GM21381 (cell line): ENCODE measurements around the gene TRPV2.
"Not testable (repeated sequence)": the region's sequence is repeated elsewhere in the genome, so short reads cannot be mapped to it uniquely, and the experiment has no call there.

Source experiments
- ATAC-seq: cut with Tn5 transposase; IDR thresholded peaks from one replicate; pipeline ENCODE4 v1.9.1; 2021; ENCODE audit warnings: mild to moderate bottlenecking, moderate library complexity; ENCODE audit not compliant: unreplicated experiment

Gene TRPV2

DNA sequence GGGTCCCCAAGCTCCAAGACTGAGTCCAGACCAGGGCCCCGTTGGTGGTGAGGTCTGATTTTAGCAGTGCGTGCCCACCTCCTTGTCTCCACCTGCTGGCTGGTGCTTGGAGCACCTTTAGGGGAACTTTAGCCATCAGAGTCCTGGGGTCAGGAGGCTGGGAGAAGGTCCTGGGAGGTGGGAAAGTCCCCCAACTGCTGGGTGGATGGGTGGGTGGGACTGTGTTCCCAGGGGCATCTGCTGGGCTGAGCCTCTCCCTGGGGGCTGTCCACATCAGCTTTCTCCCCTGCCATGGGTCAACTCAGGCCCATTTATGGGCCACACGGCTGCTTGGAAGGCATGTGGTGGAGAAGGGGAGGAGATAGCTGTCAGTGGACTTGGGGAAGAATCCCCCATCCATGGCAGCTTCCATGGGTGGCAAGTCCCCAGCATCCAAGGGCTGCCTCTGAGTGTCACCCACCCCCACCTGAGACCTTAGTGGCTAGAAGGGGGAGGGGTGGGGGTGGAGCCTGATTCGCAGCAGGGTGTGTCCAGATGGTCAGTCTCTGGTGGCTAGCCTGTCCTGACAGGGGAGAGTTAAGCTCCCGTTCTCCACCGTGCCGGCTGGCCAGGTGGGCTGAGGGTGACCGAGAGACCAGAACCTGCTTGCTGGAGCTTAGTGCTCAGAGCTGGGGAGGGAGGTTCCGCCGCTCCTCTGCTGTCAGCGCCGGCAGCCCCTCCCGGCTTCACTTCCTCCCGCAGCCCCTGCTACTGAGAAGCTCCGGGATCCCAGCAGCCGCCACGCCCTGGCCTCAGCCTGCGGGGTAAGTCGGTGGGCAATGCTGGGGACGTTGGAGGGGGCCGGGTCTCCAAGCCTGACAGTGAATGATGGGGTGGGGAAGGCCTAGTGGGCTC, at the start of gene TRPV2:
TSS of gene TRPV2 (plus strand) at position 541 of the 894 bp plus-strand sequence. CDS start 2,098 bp downstream, outside the sequence.
- ATAC-seq, result peak; percentile 44

DNA sequence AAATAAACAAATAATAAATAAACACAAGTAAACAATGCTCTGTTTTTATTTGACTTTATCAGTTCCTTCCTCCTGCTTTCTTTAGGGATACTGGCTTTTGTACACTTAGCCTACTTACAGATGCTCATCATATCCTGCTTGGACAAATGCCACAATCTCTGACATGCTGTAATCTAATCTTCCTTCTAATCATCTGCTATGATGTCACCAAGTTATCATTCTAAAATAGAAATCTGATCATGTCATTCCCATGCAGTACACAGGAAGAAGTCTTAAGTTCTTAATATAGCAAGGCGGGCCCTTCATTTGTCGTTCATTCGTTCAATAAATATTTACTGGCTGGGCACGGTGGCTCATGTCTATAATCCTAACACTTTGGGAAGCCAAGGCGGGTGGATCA, 43.6 kb upstream of the TRPV2 start:
- no peak for ATAC-seq

- no peak for ATAC-seq
Observed at GRCh38 chr17:16374146-16374938, 41.0 kb upstream of the TRPV2 start.

DNA sequence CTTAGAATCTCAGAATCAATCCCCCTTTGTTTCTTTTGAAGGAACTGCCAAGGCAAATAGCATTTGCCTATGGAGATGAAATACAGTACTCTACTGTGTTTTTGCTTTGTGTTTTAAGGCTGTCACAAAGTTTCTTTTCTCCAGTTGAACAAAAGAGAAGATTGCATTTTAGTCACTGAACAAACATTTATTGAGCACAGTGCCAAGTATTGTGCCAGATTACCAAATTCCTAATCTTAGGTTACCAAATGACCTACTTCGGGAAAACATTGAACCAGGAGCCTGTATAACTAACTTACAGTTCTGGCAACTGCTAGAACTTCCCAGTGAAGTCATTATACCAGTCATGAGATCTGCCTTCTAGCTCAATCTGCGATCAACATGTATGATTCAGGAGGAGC, 37.4 kb upstream of the TRPV2 start:
- no peak for ATAC-seq

- no peak for ATAC-seq
Observed at GRCh38 chr17:16378636-16379282, 36.6 kb upstream of the TRPV2 start.

- ATAC-seq, result no peak
Observed at GRCh38 chr17:16379654-16380053, 35.7 kb upstream of the TRPV2 start.

DNA sequence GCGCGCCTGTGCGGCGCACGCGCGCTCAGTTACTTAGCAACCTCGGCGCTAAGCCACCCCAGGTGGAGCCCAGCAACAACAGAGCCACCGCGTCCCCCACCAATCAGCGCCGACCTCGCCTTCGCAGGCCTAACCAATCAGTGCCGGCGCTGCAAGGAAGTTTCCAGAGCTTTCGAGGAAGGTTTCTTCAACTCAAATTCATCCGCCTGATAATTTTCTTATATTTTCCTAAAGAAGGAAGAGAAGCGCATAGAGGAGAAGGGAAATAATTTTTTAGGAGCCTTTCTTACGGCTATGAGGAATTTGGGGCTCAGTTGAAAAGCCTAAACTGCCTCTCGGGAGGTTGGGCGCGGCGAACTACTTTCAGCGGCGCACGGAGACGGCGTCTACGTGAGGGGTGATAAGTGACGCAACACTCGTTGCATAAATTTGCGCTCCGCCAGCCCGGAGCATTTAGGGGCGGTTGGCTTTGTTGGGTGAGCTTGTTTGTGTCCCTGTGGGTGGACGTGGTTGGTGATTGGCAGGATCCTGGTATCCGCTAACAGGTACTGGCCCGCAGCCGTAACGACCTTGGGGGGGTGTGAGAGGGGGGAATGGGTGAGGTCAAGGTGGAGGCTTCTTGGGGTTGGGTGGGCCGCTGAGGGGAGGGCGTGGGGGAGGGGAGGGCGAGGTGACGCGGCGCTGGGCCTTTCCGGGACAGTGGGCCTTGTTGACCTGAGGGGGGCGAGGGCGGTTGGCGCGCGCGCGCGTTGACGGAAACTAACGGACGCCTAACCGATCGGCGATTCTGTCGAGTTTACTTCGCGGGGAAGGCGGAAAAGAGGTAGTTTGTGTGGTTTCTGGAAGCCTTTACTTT, 34.5 kb upstream of the TRPV2 start, which contains the start of gene UBB:
TSS of gene UBB (plus strand) at position 452 of the 856 bp plus-strand sequence. CDS start 817 bp downstream, outside the sequence.
- peak; percentile 89 for ATAC-seq

DNA sequence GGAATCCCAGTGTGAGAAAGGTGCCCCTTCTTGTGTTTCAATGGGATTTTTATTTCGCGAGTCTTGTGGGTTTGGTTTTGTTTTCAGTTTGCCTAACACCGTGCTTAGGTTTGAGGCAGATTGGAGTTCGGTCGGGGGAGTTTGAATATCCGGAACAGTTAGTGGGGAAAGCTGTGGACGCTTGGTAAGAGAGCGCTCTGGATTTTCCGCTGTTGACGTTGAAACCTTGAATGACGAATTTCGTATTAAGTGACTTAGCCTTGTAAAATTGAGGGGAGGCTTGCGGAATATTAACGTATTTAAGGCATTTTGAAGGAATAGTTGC, 33.9 kb upstream of the TRPV2 start:
- ATAC-seq, result peak; percentile 5

- ATAC-seq, result no peak
Observed at GRCh38 chr17:16383216-16383615, 32.2 kb upstream of the TRPV2 start.

DNA sequence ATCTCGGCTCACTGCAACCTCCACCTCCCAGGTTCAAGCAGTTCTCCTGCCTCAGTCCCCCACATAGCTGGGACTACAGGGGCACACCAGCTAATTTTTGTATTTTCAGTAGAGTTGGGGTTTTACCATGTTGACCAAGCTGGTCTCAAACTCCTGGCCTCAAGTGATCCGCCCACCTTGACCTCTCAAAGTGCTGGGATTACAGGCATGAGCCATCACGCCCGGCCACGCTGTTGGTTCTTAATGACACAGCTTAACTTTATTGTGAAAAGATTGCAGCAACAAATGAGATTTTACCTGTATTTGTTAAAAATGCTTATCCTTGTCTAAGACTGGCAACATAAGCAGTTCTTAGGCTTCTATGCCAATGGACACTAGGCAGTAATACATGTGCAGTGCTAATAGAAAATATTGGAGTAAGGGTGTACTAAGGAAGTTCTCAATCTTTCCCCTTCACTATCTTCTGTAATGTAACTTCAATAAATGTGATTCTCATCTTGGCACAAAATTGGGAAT, 31.5 kb upstream of the TRPV2 start:
- no peak for ATAC-seq

DNA sequence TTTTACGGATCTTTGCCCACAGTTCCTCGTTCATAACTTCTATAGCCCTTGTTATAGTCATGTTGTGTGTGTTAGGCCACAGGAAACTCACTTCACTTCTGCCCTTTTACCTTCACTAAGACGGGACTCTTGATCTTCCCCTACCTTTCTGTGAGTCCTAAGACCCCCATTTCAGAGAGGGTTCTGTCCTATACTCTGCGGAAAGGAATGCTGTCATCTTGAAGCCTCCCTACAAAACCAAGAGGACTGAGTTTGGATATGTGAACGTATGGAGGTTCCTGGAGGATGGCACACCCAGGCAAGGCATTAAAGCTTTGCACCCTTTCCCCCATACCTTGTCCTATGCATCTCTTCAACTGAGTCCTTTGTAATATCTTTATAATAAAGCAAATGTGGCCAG, 30.8 kb upstream of the TRPV2 start:
- ATAC-seq, result no peak

DNA sequence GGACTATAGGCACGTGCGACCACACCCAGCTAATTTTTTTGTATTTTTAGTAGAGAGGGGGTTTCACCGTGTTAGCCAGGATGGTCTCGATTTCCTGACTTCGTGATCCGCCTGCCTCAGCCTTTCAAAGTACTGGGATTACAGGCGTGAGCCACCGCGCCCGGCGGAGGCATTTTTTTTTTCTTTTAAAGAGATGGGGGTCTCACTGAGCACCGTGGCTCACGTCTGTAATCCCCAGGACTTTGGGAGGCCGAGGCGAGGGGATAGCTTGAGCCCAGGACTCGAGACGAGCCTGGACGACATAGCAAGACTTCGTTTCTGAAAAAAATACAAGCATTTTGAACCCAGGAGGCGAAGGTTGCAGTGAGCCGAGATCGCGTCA, 29.3 kb upstream of the TRPV2 start:
- ATAC-seq, result peak; percentile 14

GRCh38 chr17:16391451-16391850, 23.9 kb upstream of the TRPV2 start:
- ATAC-seq, result no peak

DNA sequence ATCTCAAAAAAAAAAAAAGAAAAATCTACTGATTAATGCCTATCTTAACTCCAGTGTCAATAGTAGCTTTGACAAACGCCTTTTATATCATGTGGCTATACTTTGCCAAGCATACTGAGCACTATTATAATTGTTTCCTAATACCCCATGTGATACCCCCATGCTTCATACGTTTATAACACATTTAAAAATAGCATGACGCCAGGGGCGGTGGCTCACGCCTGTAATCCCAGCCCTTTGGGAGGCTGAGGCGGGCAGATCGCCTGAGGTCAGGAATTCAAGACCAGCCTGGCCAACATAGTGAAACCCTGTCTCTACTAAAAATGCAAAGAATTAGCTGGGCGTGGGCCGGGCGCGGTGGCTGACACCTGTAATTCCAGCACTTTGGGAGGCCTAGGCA, 22.9 kb upstream of the TRPV2 start:
- ATAC-seq, result not testable (repeated sequence)

DNA sequence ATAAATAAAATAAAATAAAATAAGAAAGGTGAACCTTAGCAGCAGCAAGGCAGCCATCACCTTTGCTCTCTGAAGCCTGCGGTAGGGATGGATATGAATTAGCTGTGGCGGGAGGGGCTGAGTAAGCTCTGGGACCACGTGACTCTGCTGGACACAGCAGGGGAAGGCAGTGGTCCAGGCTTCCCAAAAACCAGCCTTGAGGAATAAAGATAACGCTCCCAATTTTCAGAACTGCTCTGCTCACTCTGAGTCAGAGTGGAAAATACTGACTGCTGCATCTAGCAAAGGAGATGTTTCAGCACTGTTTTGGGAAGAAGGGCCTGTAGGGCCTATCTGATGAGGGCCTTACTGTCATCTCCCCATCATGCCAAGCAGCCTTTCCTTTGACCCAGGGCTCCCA, 19.5 kb upstream of the TRPV2 start:
- ATAC-seq, result not testable (repeated sequence)

DNA sequence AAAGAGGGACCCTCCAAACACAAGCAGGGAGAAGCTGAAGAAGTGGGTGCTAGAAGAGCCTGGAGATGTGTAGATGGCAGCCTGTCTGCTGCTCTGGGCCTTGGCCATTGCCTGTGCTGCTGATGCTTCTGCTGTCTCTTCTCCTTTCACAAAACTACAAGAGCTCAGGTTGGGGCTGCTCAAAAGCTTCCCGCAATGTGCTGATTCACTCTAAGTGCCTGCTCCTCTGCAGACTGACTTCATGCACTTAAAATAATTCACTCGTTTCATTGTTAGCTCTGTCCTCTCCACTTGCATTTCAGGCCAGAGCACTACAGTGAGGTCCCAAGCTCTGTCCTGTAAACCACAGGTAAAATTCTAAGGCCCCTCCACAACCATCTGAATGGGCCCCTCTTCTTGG, 18.7 kb upstream of the TRPV2 start:
- not testable (repeated sequence) for ATAC-seq

- no peak for ATAC-seq
Observed at GRCh38 chr17:16398270-16399267, 16.8 kb upstream of the TRPV2 start.

- not testable (repeated sequence) for ATAC-seq
Observed at GRCh38 chr17:16403847-16404246, 11.5 kb upstream of the TRPV2 start.
